Measurements from ENCODE around the gene ANKRD44.

ANKRD44 gene

DNA sequence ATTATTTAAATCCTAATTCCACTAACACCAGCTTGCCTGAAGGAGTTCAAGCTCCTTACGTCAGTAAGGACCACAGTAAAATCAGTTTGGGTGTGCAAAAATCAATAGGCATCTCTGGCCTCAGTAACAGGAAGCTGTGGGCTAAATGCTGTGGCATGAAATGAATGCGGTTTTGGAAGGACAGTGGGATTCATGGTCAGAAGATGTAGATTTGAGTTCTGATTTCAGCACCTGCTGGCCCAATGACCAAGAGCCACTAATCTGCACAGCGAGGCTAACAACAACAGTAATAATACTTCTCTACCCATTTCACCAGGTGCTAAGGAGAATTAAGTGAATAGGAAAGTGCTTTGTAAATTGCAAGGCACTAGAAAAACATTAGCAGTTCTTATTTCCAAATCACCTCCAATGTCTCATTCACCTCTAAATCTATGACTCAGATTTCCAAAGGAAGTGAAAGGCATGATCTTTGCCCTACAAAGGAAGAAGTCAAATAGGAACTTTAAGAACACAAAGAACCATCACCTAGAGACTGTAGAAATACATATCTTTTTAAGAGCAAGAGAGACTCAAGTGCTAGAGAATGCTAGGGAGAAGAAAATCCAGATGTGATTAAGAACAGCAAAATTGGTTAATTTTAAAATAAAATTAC is 172.6 kb downstream of the ANKRD44 start:
- DNase-seq: no peak

DNA sequence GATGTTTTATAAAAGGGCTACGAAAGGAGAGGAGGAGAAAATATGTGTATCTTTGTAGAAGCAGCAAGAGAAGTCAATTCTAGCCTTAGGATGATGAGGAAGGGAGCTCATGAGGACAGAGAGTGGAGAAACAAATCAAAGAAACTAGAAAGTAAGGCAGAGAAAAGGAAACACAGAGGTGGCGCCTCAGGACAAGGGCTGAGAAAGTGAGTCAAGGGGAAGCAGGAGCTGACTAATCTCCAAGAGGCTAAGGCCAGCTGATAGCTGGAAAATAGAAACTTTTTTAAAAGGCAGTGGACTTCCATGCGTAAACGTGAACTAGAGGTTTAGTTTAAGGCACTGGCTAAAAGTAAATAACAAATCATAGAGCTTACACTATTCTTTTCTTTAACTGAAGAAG is 173.3 kb downstream of the ANKRD44 start:
- no peak for DNase-seq

DNA sequence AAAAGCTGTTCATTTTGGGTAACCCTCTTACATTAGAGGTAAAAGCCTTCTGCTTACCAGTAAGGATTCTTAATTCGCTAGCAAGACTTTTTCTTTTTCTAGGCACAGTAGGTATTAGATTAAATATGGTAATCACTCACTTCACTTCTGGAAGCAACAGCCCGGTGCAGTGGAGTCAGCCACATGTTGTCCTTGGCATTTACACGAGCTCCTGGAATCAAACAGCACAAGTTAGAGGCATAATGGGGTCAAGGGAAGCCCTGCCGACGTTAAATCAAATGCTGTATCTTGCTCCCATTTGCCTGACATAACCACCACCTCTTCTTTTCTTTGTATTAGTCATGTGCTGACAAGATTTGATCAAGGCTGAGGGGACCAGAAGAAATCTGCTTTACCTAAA is 174.1 kb downstream of the ANKRD44 start:
- DNase-seq: no peak

DNA sequence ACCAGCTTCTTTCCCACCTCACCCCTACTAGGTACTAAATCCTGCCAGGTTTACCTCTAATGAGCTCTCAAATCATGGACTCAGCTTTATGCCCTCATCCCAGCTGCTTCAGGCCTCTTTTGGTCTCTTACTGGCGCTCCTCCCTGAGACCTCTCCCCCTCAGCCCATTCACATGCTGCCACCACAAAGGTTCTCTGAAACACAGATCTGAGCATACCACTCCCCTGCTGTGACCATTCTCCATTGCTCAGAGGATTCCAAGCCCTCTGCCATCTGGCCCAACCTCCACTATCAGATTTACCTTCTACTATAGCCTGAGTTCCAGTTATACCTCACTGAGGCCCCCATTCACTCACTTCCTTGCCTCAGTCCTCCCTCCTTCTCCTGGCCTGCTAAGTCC is 174.8 kb downstream of the ANKRD44 start:
- no peak for DNase-seq

DNA sequence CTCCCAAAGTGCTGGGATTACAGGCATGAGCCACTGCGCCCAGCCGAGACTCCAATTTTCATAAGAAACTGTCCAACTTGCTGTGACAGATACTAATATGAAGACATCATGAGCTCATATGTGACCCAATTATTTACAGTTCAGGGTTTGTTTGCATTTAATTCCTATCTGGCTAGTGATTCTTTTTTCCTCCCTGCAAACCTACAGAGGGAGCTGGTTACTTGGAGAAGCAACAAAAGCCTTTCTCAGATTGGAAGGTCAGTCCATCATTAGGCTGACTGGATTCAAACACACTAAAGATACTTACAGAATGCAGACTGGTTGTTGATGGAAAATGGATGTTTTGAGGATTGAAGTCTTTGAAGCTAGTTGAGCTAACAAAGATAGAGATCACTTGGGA is 176.4 kb downstream of the ANKRD44 start:
- DNase-seq: no peak

DNA sequence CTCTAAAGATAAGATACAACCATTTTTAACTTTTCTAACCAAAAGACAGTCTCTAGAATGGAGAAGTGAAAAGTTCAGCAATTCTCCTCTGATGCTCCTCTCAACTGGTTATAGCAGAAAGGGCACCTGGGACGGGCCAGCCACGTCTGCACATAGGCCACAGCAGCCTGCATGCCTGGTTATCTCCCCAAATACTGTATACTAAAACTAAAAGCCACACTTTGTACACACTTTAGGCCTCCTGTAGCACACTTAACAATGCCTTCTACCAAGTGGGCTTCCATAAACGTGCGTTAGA is 179.1 kb downstream of the ANKRD44 start:
- DNase-seq: no peak

DNA sequence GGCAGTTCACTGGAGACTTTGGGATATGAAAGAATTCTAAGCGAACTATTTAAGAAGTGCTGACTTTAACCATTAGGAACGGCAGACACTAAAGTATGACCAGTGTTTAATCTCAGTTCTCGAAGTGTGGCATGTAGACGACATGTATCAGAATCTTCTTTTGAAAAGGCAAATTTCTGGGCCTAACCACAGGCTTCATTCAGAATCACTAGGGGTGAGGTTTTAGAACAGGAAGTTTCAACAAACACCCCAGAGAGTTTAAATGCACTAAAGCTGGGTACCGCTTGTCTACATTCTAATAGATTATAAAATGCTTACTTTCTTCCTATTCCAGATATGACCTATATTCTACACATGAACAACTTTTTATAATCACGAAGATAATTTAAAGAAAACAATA is 180.3 kb downstream of the ANKRD44 start:
- no peak for DNase-seq

DNA sequence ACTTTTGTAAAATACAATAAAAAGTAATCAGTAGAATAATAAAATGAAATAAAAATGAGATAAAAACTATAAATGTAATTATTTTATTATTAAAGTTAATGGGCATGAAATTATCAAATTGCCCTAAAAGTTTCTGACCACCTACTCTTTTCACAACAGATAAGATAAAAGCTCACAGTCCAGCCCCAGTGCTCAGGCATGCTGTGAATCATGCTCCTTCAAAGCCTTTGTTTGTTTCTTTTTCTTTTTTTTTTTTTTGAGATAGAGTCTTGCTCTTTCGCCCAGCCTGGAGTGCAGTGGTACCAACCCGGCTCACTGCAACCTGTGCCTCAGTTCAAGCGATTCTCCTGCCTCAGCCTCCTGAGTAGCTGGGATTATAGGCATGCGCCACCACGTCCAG is 181.7 kb downstream of the ANKRD44 start:
- DNase-seq: no peak

DNA sequence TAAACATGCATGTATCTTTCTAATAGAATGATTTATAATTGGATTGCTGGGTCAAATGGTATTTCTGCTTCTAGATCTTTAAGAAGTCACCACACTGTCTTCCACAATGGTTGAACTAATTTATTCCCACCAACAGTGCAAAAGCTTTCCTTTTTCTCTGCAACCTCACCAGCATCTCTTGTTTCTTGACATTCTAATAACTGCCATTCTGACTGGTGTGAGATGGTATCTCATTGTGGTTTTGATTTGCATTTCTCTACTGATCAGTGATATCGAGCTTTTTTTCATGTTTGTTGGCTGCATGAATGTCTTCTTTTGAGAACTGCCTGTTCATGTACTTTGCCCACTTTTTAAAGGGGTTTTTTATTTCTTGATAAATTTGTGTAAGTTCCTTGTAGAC is 182.5 kb downstream of the ANKRD44 start:
- DNase-seq: no peak

DNA sequence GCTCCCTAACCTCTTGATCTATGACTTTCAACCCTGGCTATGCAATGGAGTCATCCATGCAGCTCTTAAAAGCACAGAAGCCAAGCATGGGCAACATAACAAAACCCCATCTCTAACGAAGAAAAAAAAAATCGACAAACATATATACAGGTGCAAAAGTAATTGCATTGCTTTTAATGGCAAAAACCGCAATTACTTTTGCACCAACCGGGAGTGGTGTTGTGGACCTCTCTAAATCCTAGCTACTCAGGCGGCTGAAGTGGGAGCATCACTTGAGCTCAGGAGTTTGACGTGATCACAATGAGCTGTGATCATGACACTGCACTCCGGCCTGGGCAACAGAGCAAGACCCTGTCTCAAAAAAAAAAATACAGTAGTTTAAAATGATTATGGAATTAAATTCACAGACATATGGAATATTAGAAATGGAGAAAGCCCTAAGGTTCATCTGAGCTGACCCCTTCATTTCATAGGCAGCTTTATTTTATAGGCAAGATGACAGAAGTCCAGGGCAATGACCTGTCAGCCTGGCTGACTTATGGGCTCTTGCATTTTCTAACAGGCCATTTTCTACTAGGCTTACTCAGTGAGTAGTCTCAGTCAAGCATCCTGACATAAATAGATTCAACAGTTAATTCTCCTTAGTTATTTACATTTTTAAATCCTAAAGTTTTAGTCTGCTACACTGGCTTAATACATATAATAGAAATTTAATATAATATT is 183.8 kb downstream of the ANKRD44 start:
- DNase-seq: no peak

DNA sequence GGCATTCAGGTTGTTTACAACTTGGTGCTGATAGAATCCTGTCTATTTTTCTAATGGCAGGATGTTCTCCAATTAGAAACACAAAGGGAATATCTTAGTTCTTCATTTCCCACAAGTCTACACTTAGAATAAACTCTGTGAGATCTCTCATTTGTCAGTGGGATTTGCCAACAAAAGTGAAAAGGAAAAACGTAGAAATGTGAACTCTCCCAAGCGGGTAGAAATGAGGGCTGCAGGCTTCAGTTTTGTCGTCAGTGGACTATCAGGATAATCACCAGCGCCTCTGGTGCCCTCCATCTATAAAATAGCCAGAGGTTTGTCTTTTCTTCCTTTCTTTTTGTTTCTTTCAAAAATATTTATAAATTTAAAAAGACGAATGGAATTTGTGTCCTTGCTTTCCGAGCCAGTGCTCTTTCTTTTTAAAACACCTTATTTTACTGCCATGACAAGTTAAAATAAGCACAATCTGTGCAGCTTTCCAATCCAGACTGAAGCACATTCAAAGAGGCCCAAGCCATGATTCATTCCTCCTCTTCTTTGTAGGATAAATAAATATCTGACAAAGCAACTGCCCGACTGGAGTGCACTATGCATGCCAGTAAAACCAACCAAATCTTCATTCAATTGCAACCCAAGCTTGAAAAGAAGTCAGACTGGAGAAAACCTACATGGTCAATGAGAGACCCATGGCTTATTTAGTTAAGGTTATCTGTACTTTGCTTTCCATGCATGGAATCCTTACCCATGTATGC is 185.8 kb downstream of the ANKRD44 start:
- DNase-seq: no peak

DNA sequence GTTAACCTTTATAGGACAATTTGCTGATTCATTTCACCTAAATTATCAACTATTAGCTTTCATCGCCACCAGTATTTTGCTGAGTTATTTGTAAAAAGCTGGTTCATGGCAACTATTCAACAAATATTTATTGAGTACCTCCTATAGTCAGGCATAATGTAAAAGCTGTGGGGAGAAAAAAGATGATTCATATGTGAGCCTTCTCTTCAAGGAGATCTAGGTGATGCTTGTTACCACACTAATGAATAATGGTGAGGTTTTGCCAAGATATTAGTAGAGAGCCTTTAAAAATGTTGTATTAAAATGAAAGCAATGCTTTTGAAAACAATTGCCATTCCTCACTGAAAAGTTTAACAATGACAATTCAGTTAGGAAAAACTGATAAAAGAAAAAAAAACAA is 187.8 kb downstream of the ANKRD44 start:
- DNase-seq: no peak

DNA sequence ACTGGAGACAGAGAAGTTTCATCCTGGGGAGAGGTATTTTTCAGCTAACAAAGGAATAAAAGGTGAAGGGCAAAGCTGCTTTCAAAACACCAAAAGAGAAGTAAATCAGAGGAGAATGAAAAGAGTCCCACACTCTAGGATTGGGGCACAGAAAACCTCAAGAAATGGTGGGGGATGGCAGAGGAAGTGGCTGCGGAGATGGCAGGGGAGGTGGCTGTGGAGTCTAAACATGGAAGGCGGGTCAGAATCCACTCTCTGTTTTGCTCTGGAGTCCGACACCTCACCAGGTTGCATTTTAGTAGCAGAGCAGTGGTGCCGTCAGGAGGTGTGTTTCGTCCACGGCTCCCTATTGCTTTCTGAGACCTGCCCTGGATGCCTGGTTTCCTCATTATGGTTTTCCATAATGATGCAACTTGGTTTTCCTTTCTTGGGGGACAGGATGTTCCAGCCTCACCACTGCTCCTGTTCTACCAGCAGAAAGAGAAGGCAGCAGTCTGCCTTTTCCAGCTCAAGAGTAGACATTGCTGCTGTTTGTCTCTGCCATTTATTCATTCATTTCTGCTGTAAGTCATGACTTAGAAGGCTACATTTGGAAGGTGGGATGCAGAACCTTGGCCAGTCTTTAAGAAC is 188.7 kb downstream of the ANKRD44 start:
- no peak for DNase-seq

DNA sequence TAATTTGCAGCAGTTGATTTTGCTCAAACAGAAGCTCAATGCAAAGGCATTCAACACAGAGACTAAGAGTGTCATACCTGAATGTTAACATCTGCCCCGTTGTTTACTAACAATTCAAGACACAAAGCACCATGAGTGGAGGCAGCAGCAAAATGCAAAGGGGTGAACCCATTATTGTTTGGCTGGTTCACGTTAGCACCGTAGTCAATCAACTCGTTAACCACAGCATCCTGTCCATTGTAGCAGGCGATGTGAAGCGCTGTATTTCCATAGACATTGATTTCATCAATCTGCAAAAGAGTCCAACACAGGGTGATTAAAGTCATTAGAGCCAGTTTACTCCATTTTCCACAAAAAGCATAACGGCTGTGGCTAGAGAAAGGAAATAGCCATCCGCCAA is 189.3 kb downstream of the ANKRD44 start:
- DNase-seq: no peak

DNA sequence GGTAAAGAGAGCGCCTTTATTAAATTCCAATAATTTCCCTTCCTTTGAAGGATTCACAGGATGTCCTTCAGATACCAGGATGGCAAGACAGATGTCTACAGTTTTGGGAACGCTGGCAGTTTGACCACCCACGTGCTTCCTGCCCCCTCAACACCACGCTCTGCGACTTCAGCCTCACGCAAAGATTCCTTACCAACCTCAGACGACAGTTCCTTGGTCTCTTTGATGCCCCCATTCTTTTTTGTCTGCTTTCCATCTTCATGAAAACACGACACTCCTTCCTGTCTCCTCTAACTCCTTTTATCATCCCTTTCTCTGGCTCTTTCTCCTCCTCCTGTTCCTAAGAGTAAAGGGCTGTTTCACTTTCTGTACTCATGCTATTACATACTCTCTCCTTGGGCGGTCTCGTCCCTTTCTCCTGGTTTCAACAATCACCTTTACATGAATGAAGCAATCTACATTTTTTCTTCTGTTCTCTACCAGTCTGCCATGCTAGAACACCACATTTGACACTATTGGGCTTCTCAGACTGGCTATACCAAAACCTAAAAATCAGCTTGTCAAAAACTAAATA is 194.2 kb downstream of the ANKRD44 start:
- no peak for DNase-seq

DNA sequence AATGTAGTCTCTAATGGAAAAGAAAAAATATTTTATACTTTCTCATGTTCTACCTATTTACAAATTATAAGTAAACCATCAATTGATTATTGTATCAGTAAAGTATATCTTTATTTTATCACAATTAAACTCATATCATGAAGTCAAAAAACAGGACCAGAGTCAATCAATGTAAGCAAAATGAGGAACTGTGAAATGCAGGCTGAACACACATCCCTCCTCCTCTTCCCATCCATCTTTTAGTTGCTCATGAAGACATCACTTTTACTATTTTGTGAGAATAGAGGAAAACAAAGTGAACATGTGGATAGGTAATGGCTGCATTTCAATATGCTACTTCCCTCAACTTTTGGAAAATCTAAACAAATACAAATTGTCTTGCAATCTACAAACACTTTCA is 195.3 kb downstream of the ANKRD44 start:
- DNase-seq: no peak

DNA sequence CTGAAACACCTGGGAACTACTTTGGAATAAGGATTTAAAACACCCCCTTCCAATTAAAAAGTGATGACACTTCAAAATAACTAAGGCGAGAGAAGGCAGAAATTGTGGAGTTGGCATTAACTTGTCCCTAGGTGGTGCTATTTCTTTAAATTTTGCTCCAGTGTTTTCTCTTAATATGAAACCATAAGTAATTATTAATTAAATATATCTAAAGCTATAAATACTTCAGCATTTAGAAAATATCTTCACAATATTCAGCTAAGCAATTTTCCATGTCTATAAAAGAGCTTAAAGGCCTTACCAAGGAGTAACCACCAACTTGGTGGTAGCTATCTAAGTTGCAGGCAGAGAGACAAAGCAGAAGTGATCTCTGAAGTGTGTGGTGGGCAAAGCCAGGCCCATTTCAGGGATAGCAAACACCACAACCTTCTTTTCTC is 197.3 kb downstream of the ANKRD44 start:
- no peak for DNase-seq

DNA sequence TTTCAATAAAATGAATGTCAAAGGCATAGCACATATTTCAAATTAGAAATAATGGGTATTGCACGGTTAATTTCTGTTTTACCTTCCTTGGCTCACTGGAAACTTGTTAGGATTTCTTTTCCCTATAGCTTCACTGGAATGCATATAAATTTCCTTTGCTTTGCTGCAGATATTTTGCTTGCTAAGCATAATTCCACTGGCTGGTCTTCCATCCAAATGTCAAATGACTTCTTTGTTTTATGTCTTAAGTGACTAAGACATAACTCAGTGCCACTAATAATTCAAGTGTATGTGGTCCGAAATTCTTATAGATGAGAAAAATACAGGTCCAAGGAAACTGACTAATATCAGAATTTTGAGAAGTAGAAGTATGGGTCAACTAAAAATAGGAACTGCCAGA is 201.3 kb downstream of the ANKRD44 start:
- DNase-seq: no peak

DNA sequence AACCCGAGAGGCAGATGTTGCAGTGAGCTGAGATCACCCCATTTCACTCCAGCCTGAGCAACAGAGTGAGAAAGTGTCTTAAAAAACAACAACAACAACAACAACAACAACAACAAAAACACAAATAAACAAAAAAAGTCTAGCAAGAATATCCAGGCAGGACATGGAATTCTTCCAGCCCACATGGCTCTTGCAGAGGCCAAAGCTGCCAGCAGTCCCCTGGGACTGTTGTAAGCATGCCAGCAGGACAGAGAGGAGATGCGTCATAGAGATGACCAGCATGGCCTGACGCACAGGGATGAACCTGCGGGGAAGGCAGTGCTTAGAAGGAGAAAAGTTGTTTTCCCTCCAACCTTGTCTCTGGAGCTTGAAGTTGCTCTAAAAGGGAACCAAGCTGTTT is 201.8 kb downstream of the ANKRD44 start:
- peak; percentile 47 for DNase-seq

DNA sequence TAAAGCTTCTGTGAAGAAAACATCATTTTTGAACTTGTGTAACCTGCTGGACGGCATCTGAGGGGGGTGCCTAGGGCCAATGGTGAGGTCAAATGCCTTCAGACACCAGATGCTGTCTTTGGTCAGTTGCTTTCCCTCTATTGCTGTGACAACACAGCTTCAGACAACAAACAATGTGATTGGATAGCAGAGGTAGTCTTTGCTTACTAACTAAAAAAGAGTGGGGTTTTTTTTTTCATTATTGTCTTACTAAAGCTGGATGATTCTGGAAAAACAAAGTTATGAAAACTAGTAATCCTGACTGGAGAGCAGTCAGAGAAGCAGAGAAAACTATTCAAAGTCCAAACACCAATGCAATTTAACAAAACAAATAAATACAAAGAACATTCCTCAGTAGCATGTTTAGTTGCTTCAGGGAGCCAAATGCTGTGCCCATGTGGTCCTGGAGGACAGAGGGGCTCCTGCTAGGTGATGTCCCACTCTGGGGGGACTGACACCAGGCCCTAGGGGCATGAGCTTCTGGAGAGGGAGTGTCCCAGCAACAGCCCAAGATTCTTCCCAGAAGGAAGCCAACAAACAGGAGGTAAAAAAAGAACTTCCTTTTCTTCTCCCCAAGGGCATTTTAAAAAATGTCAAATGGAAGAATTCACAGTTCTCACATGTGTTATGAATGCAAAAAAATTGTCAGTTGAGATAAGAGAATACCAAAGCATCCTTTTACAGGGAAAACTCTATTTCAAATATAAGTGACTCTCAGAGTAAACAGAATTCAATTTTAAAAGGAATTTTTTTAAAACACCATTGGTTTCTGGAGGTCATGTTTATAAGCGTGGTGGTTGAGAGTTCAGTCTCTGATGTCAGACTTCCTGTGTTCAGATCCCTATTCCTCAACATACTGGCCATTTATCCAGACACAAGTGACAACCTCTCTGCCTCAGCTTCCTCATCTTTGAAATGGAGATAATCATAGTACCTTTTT is 203.0 kb downstream of the ANKRD44 start:
- DNase-seq: no peak

DNA sequence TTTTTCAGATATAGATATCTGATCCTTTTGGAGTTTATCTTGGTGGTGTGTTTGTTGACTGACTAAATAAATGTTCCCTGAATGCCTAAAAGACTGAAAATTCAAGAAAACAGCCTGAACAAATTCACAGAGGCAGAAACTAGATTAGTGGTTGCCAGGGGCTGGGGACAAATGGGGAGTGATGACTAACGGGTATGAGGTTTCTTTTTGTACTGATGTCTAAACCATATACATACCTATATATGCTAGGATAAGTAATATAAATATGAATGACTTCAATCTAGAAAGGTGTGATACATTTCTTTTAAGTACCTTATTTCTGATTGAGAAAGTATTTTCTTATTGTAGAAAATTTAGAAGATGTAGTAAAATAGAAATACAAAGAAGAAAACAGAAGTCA is 207.2 kb downstream of the ANKRD44 start:
- DNase-seq: no peak

DNA sequence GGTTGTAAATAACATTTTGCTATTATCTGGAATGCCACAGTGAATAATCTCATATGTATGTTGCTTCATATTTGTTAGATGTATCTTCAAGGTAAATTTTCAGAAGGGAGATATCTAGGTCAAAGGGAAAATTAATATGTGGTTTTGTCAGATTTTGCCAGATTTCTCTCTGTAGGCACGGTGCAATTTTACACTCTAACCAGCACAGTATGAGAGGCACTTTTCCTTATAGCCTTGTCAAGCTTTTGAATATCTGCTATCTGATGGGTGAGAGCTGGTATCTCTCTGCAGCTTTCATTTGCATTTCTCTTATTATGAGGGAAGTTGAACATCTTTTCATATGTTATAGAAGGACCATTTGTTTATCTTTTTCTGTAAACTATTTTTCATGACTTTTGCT is 208.3 kb downstream of the ANKRD44 start:
- DNase-seq: no peak

Measured in right hindlimb (tissue), 1 donor.